Measurements from ENCODE around the gene KLHDC3. TPM values are rescaled to one million over a fixed set of nuclear protein-coding genes. Genes with fewer than 3 reads are reported as not detected.

Gene KLHDC3
- total and polyA plus RNA-seq, 2 of the 13 experiments (the other 11 are each of a cell fraction or from before 2014, with no cell fraction given), result 78.3 to 91.5 TPM

DNA sequence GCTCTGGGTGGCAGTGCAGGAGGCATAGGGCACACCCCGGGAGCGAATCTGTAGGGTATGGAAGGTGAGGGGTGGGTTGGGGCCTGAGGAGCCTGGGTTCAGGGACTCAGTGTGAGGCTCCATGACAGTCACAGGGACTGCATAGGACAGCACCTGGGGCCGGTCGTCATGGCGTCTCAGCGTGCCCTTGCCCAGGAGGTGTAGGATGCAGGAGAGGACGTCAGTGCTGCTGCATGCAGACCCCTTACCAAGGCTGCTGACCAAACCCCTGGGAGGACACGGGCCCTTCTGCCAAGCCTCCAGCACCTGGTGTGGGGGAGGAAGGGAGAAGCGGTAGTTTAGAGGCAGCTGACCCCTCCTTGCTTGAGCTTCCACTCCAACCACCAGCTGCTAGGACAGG lies 23.7 kb downstream of the KLHDC3 start:
- TSS peak; percentile 32 for BruUV-seq (replicated peaks)

More for the DNA sequence above, 23.7 kb downstream of the KLHDC3 start:
- H3K36me3 ChIP-seq (replicated peaks in 1 of 2; ENCODE audit: control insufficient read depth in 1 of 2, insufficient read depth in 2 of 2, low read length in 2 of 2), result peaks cover 34 to 61% of the 10 kb centered on the region in 2 experiments
- intact Hi-C loops (cut with micrococcal nuclease; ENCODE audit: unreplicated experiment), result no loop called here
- no peaks in the 10 kb centered on the region for H3K27me3 ChIP-seq (ENCODE audit: control insufficient read depth in 1 of 2, insufficient read depth in 2 of 2, low read length in 2 of 2)
- H3K4me1 ChIP-seq (ENCODE audit: insufficient read depth, low read length), result peaks cover 12% of the 10 kb centered on the region
- no peak for FAIRE-seq
- DNase-seq (ENCODE audit: low spot score), result no peak
- 100% methylated on average over 9 of the region's 9 CpGs for WGBS (ENCODE audit: low lambda C conversion rate)
- H3K9me3 ChIP-seq (ENCODE audit: low read length), result no peaks in the 10 kb centered on the region
- H2AFZ ChIP-seq (ENCODE audit: low read length), result no peak overlapping the region
- no peaks in the 10 kb centered on the region for H3K79me2 ChIP-seq (ENCODE audit: insufficient read depth, low read length)
- no peak overlapping the region for H3K27ac ChIP-seq (ENCODE audit: extremely low read length, insufficient read depth, low read length)
- no peak overlapping the region for H3K9ac ChIP-seq (ENCODE audit: insufficient read depth, low read depth, low read length)
- CTCF ChIA-PET (ENCODE audit: low intra/inter-chr PET ratio, low total read pairs), result no interaction called here
- peaks cover 3% of the 10 kb centered on the region; the same call in 1 of the 2 replicates for H4K20me1 ChIP-seq (ENCODE audit: insufficient read depth, low read length)
- peak; percentile 3; the same call in 1 of the 3 replicates for ATAC-seq
- in situ Hi-C loops (cut with HindIII; ENCODE audit: extremely low pct_ligation_motif_present, low pct_unique_long_range_greater_than_20kb), result no loop called here
- H3K4me2 ChIP-seq (ENCODE audit: low read depth, low read length), result no peak overlapping the region
- no peak overlapping the region for H3K4me3 ChIP-seq (replicated peaks in 1 of 3; ENCODE audit: insufficient read depth in 1 of 3, low read depth in 2 of 3, low read length in 3 of 3)
- TF ChIP-seq PATZ1 (CRISPR knock-in tag; IDR thresholded peaks at IDR 0.05) (no peak), IRF2 (CRISPR knock-in tag; IDR thresholded peaks at IDR 0.05) (no peak), HNRNPL (IDR thresholded peaks at IDR 0.05; ENCODE audit: low read depth, low read length) (no peak), NR3C1 (CRISPR knock-in tag; IDR thresholded peaks at IDR 0.05) (no peak), HES4 (CRISPR knock-in tag; IDR thresholded peaks at IDR 0.05; ENCODE audit: borderline replicate concordance) (no peak), PHB2 (IDR thresholded peaks at IDR 0.05; ENCODE audit: partially characterized antibody) (no peak), ZNF225 (CRISPR knock-in tag; IDR thresholded peaks at IDR 0.05) (0 out of 2 replicates have a peak, but pooled peaks have one; percentile 28), FOXP4 (CRISPR knock-in tag; IDR thresholded peaks at IDR 0.05) (no peak), MTA1 (CRISPR knock-in tag; IDR thresholded peaks at IDR 0.05; ENCODE audit: borderline replicate concordance) (0 out of 2 replicates have a peak, but pooled peaks have one; percentile 18)
- TF ChIP-seq, protein P1, sequence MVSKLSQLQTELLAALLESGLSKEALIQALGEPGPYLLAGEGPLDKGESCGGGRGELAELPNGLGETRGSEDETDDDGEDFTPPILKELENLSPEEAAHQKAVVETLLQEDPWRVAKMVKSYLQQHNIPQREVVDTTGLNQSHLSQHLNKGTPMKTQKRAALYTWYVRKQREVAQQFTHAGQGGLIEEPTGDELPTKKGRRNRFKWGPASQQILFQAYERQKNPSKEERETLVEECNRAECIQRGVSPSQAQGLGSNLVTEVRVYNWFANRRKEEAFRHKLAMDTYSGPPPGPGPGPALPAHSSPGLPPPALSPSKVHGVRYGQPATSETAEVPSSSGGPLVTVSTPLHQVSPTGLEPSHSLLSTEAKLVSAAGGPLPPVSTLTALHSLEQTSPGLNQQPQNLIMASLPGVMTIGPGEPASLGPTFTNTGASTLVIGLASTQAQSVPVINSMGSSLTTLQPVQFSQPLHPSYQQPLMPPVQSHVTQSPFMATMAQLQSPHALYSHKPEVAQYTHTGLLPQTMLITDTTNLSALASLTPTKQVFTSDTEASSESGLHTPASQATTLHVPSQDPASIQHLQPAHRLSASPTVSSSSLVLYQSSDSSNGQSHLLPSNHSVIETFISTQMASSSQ (IDR thresholded peaks at IDR 0.05; ENCODE audit: low read depth), result no peak
- TF ChIP-seq, protein P1 (CRISPR knock-in tag; IDR thresholded peaks at IDR 0.05; ENCODE audit: borderline replicate concordance), result 0 out of 2 replicates have a peak, but pooled peaks have one; percentile 28
- TF ChIP-seq, protein P2, sequence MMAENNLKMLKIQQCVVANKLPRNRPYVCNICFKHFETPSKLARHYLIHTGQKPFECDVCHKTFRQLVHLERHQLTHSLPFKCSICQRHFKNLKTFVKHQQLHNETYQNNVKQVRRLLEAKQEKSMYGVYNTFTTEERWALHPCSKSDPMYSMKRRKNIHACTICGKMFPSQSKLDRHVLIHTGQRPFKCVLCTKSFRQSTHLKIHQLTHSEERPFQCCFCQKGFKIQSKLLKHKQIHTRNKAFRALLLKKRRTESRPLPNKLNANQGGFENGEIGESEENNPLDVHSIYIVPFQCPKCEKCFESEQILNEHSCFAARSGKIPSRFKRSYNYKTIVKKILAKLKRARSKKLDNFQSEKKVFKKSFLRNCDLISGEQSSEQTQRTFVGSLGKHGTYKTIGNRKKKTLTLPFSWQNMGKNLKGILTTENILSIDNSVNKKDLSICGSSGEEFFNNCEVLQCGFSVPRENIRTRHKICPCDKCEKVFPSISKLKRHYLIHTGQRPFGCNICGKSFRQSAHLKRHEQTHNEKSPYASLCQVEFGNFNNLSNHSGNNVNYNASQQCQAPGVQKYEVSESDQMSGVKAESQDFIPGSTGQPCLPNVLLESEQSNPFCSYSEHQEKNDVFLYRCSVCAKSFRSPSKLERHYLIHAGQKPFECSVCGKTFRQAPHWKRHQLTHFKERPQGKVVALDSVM (CRISPR knock-in tag; IDR thresholded peaks at IDR 0.05), result no peak
- POLR2A ChIA-PET, result interaction anchor here (3.6 kb wide), 1 partner anchor 16 kb away, joined by 19 read pairs; the partner anchor contains the start of gene CUL7
